GM12801 (cell line): Measurements from ENCODE around the gene ZCCHC7.

ENCODE experiments used
- TF ChIP-seq, protein P1 (sequence below): IDR thresholded peaks from one replicate; pipeline ENCODE4 v1.5.1; 2011; ENCODE audit warnings: control low read depth; ENCODE audit not compliant: insufficient read length; ENCODE audit errors: extremely low read depth

Gene ZCCHC7

DNA sequence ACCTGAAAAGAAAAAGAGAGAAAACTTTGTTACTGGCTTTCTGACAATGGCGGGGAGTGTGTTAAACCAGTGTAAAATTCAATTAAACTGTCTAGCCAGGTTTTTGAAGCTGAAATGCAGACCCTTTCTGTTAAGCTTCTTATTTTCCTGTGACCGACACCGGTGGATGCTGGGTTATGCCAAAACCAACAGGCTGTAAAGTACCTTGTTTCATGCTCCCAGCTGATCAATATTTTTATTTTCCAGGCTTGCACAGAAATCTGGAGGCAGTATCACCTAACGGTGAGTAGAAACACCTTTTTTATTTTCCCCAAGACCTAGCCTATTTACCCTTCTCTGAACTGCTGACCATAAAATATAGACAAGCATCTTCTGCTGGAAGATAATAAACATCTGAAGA, 207.2 kb downstream of the ZCCHC7 start:
- TF ChIP-seq, protein P1, sequence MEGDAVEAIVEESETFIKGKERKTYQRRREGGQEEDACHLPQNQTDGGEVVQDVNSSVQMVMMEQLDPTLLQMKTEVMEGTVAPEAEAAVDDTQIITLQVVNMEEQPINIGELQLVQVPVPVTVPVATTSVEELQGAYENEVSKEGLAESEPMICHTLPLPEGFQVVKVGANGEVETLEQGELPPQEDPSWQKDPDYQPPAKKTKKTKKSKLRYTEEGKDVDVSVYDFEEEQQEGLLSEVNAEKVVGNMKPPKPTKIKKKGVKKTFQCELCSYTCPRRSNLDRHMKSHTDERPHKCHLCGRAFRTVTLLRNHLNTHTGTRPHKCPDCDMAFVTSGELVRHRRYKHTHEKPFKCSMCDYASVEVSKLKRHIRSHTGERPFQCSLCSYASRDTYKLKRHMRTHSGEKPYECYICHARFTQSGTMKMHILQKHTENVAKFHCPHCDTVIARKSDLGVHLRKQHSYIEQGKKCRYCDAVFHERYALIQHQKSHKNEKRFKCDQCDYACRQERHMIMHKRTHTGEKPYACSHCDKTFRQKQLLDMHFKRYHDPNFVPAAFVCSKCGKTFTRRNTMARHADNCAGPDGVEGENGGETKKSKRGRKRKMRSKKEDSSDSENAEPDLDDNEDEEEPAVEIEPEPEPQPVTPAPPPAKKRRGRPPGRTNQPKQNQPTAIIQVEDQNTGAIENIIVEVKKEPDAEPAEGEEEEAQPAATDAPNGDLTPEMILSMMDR: no peak

DNA sequence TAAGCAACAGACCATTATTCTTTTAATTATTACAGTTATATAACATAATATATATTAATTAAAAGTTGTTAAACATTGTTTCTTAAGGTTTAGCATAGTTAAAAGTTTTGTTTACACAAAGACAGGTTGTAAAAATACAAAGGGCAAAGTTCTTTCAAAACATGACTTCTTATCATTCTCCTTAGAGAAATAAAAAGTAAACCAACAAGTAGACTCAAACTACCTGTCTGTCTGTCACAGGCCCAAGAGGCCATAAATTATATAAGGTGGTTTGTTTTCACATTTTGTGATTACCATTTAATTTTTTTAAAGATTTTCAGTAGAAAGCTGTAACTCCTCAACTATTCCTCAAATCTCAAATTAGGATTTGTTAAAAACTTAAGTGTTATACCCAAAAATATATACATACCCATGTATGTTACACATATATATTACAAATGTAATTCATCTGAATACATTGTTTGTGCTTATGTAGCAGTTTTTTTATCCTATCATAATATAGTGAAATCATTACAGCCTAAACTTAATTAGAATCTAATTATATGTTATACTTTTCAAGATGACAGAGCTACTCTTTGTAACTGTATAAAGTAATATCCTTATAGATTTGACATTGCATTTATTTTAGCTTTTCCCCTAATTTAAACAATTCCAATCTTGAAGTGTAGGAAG, 208.3 kb downstream of the ZCCHC7 start:
- TF ChIP-seq, protein P1: no peak

DNA sequence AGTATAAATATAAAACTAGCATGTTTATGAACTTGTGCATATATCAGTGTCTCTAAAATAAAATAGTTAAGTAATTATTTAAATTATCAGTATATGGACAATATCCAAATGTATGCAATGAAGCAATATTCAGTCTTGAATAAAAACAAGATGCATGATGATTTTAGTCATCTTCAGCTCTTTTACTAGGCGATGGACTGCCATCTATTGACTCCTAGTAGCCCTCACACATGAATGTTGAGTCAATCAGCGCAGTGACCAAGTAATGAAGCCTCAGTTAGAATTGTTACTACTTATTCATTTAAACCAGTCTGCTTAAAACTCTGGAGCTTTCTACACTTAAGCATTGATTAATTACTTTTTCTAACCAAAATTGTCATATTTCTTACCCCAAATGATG, 209.2 kb downstream of the ZCCHC7 start:
- TF ChIP-seq, protein P1: no peak

DNA sequence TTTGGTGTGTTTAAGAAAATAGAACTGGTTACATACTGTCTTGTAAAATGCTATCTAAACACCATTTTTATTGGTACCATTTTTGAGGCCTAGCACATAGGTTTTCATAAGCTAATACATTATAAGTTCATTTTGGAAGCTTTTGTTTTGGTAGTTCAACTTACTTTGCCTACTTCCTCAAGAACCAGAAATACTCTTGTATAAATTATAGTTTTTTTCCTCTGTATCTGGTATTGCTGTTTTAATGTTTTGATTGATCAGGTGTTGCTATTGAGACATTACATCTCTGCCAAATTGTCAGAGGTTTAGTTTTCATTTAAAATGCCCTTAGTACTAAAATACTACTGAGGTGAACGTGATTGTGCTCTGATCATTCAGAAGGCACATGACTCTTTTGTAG, 211.5 kb downstream of the ZCCHC7 start:
- TF ChIP-seq, protein P1: no peak

DNA sequence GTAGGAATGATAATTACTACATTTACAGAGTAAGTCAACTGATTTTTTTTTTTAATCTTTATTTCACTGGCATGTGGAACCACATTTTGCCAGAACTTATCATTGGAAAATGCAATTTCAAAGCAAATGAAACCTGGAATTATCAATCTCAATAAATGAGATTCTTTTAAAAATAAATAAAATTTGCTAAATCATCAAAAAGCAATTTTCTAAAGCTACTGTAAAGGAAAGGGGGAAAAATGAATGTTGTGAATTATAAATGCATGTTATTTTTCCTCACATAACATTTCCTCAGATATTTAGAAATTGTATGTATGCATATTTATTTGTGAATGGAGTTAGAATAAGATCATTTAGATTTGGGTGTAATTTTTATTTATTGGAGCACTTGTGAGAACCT, 212.2 kb downstream of the ZCCHC7 start:
- TF ChIP-seq, protein P1: no peak

DNA sequence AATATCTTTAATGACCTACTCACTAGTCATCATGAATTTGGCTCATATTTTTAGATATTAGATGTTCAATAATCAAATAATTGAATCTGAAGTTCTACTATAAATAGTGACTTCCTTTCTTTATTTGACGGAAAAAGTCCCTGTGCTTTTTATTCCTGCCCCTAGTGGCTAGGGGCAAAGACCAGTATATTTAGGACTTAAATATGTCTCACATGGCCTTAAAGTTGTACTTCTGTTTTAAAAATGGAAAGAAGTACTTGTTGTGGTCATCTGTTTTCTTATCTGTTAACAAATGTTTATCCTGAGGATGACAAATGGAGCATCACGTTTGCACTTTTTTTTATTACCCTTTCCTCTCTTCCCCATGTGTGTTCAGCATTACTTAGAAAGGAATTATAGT, 212.9 kb downstream of the ZCCHC7 start:
- TF ChIP-seq, protein P1: no peak

DNA sequence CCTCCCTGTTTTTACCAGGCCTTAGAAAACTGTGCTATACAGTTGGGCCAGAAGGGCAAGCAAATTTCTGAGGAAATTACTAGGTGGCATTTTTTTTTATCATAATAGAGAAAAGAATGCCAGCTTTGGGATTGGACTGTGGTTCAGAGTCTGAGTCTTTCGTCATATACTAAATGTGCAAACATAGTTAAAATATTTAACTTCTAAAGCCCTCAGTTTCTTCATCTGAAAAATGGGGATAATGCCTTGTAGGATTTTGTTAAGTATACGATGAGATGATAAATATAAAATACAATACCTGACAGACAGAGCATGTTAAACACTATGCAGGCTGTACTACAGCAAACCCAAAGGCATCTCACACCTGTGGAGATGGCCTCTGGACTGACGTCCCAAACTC, 214.9 kb downstream of the ZCCHC7 start:
- TF ChIP-seq, protein P1: no peak

DNA sequence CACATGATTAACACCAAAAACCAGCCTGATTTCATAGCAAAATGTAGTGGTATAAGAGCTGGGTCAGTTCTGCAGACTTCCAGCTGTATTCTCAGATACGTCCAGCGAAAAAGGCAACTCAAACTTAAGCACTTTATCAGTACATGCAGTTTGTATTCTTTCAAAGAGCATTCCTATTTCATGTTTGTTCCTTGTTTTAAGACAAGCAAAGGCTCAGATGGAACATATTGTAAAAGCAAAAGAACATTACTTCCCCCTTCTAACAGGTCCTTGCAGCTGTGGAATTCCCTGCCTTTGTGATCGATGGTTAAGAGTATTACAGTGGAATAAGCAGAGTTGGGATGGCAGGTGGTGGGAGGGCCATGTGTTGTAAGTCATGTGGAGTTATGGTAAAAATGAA, 215.8 kb downstream of the ZCCHC7 start:
- TF ChIP-seq, protein P1: no peak
